Measurements from ENCODE around the gene NEO1.

NEO1 gene

GRCh38 chr15:73074241-73074640 lies 22.0 kb downstream of the NEO1 start:
- no peak for DNase-seq (ENCODE audit: low read depth, low spot score)

- no peak for DNase-seq (ENCODE audit: low read depth, low spot score)
Measured at GRCh38 chr15:73075160-73075859, 23.0 kb downstream of the NEO1 start.

- DNase-seq (ENCODE audit: low read depth, low spot score) = no peak
Measured at GRCh38 chr15:73078291-73078690, 26.0 kb downstream of the NEO1 start.

- DNase-seq (ENCODE audit: low read depth, low spot score) = no peak
Measured at GRCh38 chr15:73078722-73079121, 26.5 kb downstream of the NEO1 start.

- DNase-seq (ENCODE audit: low read depth, low spot score) = no peak
Measured at GRCh38 chr15:73079565-73079964, 27.3 kb downstream of the NEO1 start.

- no peak for DNase-seq (ENCODE audit: low read depth, low spot score)
Measured at GRCh38 chr15:73081321-73081958, 29.2 kb downstream of the NEO1 start.

GRCh38 chr15:73082812-73083211 lies 30.5 kb downstream of the NEO1 start:
- no peak for DNase-seq (ENCODE audit: low read depth, low spot score)

GRCh38 chr15:73087098-73087497 lies 34.8 kb downstream of the NEO1 start:
- no peak for DNase-seq (ENCODE audit: low read depth, low spot score)

GRCh38 chr15:73105064-73105463 lies 52.8 kb downstream of the NEO1 start:
- no peak for DNase-seq (ENCODE audit: low read depth, low spot score)

- DNase-seq (ENCODE audit: low read depth, low spot score) = no peak
Measured at GRCh38 chr15:73108676-73109075, 56.4 kb downstream of the NEO1 start.

GRCh38 chr15:73109765-73110164 lies 57.5 kb downstream of the NEO1 start:
- no peak for DNase-seq (ENCODE audit: low read depth, low spot score)

GRCh38 chr15:73110201-73110600 lies 57.9 kb downstream of the NEO1 start:
- no peak for DNase-seq (ENCODE audit: low read depth, low spot score)

GRCh38 chr15:73114064-73114463 lies 61.8 kb downstream of the NEO1 start:
- no peak for DNase-seq (ENCODE audit: low read depth, low spot score)

GRCh38 chr15:73116164-73116563 lies 63.9 kb downstream of the NEO1 start:
- no peak for DNase-seq (ENCODE audit: low read depth, low spot score)

- DNase-seq (ENCODE audit: low read depth, low spot score) = no peak
Measured at GRCh38 chr15:73118055-73118454, 65.8 kb downstream of the NEO1 start.

GRCh38 chr15:73119478-73119877 lies 67.2 kb downstream of the NEO1 start:
- DNase-seq (ENCODE audit: low read depth, low spot score) = no peak

- no peak for DNase-seq (ENCODE audit: low read depth, low spot score)
Measured at GRCh38 chr15:73120269-73120668, 68.0 kb downstream of the NEO1 start.

- DNase-seq (ENCODE audit: low read depth, low spot score) = no peak
Measured at GRCh38 chr15:73125219-73125618, 73.0 kb downstream of the NEO1 start.

GRCh38 chr15:73127302-73127936 lies 75.2 kb downstream of the NEO1 start:
- no peak for DNase-seq (ENCODE audit: low read depth, low spot score)

- no peak for DNase-seq (ENCODE audit: low read depth, low spot score)
Measured at GRCh38 chr15:73130830-73131229, 78.6 kb downstream of the NEO1 start.

- DNase-seq (ENCODE audit: low read depth, low spot score) = no peak
Measured at GRCh38 chr15:73134196-73134595, 81.9 kb downstream of the NEO1 start.

- DNase-seq (ENCODE audit: low read depth, low spot score) = no peak
Measured at GRCh38 chr15:73139041-73139743, 86.9 kb downstream of the NEO1 start.

Data from activated naive CD8-positive, alpha-beta T cell treated with anti-CD3 and anti-CD28 coated beads, Interleukin-2, amount 50 U/mL, for 16 hours (primary cell).